COLO829 (cell line): ENCODE data around the gene SVEP1.

Experiments
- DNase-seq: peaks from one replicate; pipeline ENCODE4 v3.0.0; 2012; ENCODE audit warnings: low spot score

Gene SVEP1

DNA sequence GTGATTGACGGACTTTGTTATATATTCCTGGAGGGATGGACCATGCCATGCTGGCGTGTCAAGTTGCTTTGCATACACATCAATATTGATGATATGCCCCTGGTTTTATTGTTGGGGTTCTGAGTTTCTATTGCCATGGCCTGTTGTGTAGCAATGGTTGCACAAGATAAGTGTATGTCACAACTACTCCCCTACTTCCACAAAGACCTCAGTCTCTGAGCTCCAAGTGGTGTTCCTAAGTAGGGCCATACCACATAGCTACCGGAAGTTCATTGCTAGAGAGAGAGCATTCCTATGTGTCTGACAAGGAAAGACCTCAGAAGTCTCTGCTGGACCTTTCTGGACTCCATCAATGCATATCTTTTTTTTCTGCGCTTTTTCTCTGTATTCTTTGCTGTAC lies 261.6 kb downstream of the SVEP1 start:
- no peak for DNase-seq

DNA sequence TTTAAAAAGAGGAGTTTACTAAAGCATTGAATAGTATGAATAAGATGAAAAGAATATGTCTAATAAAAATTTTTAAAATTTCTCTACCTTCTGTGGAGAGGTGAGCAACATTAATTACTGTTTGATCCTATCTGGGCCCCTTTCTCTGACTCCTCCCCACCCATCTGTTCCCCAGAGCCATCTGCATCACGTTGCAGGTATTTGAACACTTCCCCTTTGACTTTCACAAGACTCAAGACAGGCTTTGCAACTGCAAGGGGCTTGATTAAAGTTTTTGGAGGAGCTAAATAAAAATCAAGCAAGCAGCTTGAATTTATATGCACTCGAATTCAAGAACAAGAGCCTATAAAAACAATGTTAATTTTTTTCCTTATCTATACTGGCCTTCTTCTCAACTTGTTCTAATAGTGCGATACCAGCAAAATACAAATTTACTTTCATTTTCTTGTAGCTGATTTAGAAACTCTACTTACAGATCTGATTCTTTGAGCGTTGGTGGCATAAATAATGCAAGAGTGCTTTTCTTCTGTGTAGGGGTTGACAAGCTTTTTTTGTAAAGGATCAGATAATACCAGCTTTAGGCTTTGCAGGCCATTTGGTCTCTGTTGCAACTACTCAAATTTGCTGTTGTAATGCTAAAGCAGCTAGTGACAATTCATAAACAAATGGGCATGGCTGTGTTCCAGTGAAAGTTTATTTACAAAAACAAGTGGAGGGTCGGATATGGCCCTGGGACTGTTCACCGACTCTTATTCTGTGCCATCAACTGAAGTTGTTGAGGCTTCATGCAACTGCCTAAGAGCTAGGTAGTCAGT lies 263.1 kb downstream of the SVEP1 start:
- no peak for DNase-seq
